PC-9 (cell line): ENCODE results near the gene AHI1.

Source experiments
- EZH2 ChIP-seq: fragments of 200-600 bp; sonication (generic); IDR thresholded peaks from 2 replicates; pipeline ENCODE4 v1.8.0; 2017; ENCODE audit warnings: antibody characterized with exemption, low read depth
- TF ChIP-seq, protein P1 (sequence below): fragments of 200-600 bp; sonication (generic); conservative IDR thresholded peaks from 2 replicates; pipeline ENCODE4 v1.6.1; 2017; ENCODE audit warnings: mixed run types, antibody characterized with exemption, mild to moderate bottlenecking, moderate library complexity

DNA sequence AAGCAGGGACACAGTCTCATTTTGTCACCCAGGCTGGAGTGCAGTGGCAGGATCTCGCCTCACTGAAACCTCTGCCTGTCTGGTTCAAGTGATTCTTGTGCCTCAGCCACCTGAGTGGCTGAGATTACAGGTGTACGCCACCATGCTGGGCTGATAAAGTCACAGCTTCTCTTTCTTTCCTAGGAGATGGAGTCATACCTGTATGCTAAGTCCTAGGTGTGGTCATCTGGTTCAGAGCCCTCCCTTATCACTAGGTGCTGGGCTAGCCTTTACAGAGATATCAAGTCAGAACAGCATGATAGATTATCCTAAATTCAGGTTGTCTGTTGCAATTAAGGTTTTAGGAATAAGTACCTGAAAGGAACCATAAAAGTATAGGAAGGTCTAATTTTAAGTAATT, 86.7 kb downstream of the AHI1 start:
- TF ChIP-seq, protein P1, sequence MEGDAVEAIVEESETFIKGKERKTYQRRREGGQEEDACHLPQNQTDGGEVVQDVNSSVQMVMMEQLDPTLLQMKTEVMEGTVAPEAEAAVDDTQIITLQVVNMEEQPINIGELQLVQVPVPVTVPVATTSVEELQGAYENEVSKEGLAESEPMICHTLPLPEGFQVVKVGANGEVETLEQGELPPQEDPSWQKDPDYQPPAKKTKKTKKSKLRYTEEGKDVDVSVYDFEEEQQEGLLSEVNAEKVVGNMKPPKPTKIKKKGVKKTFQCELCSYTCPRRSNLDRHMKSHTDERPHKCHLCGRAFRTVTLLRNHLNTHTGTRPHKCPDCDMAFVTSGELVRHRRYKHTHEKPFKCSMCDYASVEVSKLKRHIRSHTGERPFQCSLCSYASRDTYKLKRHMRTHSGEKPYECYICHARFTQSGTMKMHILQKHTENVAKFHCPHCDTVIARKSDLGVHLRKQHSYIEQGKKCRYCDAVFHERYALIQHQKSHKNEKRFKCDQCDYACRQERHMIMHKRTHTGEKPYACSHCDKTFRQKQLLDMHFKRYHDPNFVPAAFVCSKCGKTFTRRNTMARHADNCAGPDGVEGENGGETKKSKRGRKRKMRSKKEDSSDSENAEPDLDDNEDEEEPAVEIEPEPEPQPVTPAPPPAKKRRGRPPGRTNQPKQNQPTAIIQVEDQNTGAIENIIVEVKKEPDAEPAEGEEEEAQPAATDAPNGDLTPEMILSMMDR = no peak
- TF ChIP-seq EZH2 = no peak
